8988T (cell line): ENCODE results near the gene CERKL.

Experiments
- DNase-seq: peaks from one replicate; pipeline ENCODE4 v3.0.0; 2011

CERKL gene

GRCh38 chr2:181677912-181678586, 21.1 kb upstream of the CERKL start:
- DNase-seq: no peak

- DNase-seq: no peak
Observed at GRCh38 chr2:181675254-181675653, 18.3 kb upstream of the CERKL start.

GRCh38 chr2:181674461-181674860, 17.6 kb upstream of the CERKL start:
- DNase-seq: no peak

GRCh38 chr2:181673173-181673572, 16.3 kb upstream of the CERKL start:
- no peak for DNase-seq

DNA sequence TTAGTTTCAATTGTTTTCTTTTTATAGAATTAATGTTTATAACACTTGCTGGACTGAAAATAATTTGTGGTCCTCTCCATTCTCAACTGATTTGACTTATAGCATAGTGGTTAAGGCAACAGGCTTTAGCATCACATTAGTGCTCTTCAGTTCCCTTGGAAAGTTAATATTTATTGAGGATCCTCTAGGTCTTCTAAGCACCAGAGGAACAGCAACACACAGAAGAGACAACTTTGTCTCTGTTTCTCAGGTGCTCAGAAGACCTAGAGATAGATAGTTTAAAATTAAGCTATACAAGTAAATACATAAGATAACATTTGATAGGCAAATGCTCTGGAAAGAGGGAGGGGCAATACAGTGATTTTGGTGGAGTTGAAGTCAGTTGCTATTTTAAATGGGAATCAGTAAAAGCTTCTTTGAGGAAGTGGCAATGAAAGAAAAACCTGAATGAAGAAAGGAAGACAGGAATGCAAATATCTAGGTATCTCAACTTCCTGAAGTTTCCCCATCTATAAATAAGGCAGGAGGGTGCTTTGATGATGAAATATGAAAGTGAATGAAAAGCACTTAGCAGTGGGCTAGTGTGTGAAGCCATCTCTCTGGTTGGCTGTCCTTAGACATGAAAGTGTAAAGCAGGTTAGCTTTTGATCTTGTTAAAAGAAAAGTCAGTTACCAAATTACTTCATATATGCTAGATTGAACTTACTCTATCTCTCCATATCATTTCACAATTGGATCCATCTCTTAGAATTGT, 15.5 kb upstream of the CERKL start:
- no peak for DNase-seq

DNA sequence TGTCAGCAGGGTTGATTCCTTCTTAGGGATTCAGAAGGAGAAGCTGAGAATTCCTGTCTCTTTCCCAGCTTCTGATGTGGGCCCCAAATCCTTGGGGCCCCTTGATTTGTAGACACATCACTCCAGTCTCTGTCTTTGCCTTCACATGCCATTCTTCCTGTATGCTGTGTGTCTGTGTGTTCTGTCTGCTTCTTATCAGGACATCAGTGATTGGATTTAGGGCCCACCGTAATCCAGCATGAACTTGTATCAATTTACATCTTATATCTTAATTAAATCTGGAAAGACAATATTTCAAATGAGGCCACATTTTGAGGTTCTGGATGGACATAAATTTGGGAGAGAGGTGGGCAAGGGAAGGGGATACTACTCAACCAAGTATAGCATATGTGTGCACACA, 13.7 kb upstream of the CERKL start:
- no peak for DNase-seq

DNA sequence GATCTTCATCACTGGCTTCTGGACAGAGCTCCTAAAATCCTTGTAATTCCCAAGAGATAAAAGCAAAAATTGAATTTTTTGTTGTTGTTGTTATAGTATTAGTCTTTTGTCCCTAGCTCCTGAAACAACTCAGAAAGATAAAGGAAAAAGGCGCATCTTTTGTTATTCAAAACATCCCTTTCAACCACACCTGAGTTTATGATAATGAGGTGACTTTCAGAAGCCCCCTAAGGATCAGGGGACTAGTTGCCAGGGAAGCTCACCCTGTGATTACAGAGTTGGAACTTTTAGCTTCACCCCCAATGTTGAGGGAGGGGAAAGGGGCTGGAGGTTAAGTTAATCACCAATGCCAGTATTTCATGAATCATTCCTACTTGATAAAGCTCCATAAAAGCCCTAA, 10.3 kb upstream of the CERKL start:
- DNase-seq: no peak

- no peak for DNase-seq
Observed at GRCh38 chr2:181662287-181662686, 5.4 kb upstream of the CERKL start.

GRCh38 chr2:181660181-181660580, 3.3 kb upstream of the CERKL start:
- no peak for DNase-seq

GRCh38 chr2:181658444-181658843, 1.5 kb upstream of the CERKL start:
- DNase-seq: no peak

- no peak for DNase-seq
Observed at GRCh38 chr2:181657379-181657778, 474 bp upstream of the CERKL start.

DNA sequence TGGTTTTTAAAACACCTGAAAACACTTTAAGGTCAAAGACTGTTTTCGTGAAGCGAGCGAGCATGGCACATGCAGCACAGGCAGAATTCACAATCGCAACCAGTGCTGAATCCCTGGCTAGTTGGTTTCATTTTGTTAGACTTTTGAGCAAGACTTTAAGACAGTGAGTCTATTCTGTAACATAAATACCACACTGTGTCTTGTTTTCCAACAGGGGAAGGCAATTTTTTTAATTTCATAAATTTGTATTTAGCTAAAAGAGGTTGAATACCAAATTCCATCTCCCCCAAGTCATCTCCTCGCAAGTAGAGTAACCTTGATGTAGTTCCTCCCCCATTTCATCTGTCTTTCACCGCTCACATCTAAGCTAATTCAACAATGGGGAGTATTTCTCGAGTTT, 1.4 kb downstream of the CERKL start:
- DNase-seq: no peak

DNA sequence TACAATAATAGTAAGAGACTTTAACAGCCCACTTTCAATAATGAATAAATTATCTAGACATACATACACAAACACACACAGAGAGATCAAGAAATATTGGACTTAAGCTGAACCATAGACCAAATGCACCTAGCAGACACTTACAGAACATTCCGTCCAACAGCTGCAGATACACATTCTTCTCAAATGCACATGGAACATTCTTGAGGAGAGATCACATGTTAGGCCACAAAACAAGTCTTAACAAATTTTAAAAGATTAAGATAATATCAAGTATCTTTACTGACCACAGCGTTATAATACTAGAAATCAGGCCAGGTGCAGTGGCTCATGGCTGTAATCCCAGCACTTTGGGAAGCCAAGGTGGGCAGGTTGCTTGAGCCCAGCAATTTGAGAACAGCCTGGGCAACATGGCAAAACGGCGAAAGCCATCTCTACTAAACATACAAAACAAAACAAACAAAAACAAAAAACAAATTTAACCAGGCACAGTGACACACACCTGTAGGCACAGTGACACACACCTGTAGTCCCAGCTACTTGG, 7.4 kb downstream of the CERKL start:
- DNase-seq: no peak

DNA sequence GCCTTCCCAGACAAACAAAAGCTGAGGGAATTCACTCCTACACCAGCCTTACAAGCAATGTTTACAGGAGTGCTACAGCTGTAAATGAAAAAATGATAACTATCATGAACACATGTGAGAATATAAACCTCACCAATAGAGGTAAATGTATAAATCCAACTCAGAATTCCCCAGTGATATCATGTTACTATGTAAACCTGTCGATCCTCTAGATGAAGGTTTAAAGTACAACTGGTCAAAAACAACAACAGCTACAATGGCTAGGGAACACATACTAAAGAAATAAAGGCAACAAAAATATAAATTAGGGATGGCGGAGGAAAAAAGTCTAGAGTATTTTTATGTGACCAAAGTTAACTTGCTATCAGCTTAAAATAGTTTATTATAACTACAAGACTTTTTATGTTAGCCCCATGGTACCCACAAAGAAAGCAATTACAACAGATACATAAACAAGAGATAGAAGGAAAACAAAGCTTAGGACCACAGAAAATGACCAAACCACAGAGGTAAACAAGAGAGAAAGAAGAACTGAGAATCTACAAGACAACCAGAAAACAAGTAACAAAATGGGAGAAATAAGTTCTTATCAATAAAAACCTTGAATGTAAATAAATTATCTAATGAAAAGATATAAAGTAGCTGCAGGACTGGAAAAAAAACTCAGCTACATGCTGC, 8.3 kb downstream of the CERKL start:
- DNase-seq: no peak

DNA sequence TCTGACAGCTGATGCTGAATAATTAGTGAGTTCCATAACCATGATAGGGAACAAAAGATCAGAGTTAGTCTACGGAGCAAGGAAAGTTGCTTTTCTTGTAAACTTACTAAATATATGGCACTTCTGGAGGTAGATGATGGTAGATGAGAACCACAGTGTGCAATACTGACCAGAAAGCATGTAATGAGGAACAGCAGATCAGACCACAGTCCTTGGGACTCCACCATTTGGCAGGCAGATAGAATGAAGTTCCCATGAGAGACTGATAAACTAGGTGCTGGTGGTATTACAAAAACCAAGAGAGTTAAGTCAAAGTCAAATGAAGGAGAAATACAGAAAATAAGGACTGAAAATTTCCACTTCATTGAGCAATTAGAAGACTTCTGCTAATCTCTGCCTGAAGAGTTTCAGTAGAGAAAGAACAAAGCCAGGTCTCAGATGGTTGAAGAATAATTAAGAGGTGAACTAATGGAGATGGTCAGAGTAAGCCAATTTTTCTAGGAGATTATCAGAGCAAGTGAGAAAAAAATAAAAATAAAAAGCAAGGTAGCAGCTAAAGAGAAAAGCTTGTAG, 10.4 kb downstream of the CERKL start:
- no peak for DNase-seq

- no peak for DNase-seq
Observed at GRCh38 chr2:181643151-181643550, 13.8 kb downstream of the CERKL start.

GRCh38 chr2:181642086-181642485, 14.8 kb downstream of the CERKL start:
- no peak for DNase-seq

DNA sequence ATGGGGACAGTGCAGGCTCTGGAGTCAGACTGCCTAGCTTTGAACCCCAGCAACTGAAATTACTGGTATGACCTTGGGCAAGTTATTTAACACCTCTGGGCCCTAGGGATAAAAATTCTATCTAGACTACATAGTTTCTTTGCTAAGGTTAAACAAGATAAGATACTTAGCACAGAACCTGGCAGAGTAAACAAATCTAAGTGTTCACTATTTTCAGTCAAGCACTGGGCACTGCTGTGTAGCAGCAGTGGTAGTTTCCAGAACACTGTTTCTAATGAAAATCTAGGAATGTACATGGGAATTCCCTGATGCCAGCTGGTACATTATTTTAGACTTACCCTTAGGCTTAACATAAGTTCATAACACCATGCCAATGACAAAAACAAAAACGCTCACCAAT, 17.2 kb downstream of the CERKL start:
- DNase-seq: no peak

GRCh38 chr2:181632733-181633401, 24.0 kb downstream of the CERKL start:
- DNase-seq: no peak

- DNase-seq: no peak
Observed at GRCh38 chr2:181628590-181629585, 28.0 kb downstream of the CERKL start.

GRCh38 chr2:181627545-181627944, 29.4 kb downstream of the CERKL start:
- DNase-seq: no peak

GRCh38 chr2:181626671-181627070, 30.2 kb downstream of the CERKL start:
- no peak for DNase-seq
